Activated naive CD8-positive, alpha-beta T cell treated with anti-CD3 and anti-CD28 coated beads, Interleukin-2, amount 50 U/mL, for 24 hours (primary cell): Measurements from ENCODE around the gene TMTC1.
"Not testable (repeated sequence)": the region's sequence is repeated elsewhere in the genome, so short reads cannot be mapped to it uniquely, and the experiment has no call there.

Source experiments
- ATAC-seq: fragments of 150-1000 bp; cut with Tn5 transposase; one replicate; pipeline ENCODE4 v1.10.0; 2021
- DNase-seq: peaks from one replicate; pipeline ENCODE4 v3.0.0; 2021
- H3K27ac Mint-ChIP-seq: one replicate; pipeline ENCODE4 v1.8.0; 2021; ENCODE audit warnings: mild to moderate bottlenecking, mixed read lengths
- H3K27me3 Mint-ChIP-seq: one replicate; pipeline ENCODE4 v1.8.0; 2021; ENCODE audit warnings: mixed read lengths
- H3K36me3 Mint-ChIP-seq: one replicate; pipeline ENCODE4 v1.8.0; 2021; ENCODE audit warnings: low read depth, mixed read lengths
- H3K4me1 Mint-ChIP-seq: one replicate; pipeline ENCODE4 v1.8.0; 2021; ENCODE audit warnings: mixed read lengths
- H3K4me3 Mint-ChIP-seq: one replicate; pipeline ENCODE4 v1.8.0; 2021; ENCODE audit warnings: mild to moderate bottlenecking, moderate library complexity, mixed read lengths
- H3K9me3 Mint-ChIP-seq: one replicate; pipeline ENCODE4 v1.8.0; 2021; ENCODE audit warnings: mixed read lengths

Gene TMTC1

DNA sequence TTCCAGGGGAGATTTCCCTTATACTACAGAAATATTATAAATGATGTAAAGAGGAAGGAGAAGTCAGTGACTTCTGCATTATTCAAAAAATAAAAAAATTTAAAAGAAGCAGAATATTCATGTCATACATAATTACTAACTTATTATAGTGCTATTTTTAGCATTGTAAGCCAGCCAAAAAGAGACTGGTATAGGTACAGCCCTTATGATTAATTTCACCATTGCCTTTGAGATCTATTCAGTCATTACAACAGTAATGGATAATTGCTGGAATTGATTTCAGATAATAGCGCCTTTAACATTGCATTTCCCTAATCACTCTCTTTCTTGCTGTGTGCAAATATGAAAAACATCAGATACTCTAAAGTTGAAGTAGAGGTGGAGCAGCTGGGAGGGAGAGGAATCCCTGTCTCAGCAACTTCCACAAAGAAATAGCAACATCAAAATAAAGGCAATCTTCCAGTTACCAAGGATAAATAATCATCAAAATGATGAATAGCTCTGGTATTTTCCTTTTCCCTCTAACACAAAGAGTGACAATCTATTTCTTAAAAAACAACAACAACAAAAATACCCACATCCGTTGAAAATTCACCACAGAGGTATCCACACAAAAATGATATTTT lies 214.5 kb downstream of the TMTC1 start:
- Mint-ChIP-seq H3K4me3 (no peak overlapping the region), H3K27ac (no peak overlapping the region), H3K27me3 (peaks cover 11% of the 10 kb centered on the region), H3K36me3 (no peaks in the 10 kb centered on the region), H3K4me1 (no peaks in the 10 kb centered on the region), H3K9me3 (no peaks in the 10 kb centered on the region)
- DNase-seq, result no peak
- no peak for ATAC-seq

DNA sequence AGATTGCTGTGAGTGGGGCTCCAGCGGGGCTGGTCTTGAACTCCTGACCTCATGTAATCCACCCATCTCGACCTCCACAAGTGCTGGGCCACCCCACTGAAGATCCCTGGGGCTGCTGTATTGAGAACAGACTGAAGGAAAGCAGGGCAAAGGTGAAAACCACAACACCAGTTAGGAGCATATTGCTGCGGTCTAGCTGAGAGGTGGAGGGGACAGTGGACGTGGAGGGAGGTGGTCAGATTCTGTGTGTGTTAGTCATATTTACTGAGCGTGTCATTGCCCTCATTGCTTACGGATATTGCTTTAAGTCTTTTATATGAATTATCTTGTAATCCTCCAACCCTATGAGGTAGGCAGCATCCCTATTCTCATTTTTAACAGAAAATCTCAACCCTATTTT lies 217.3 kb downstream of the TMTC1 start:
- Mint-ChIP-seq H3K9me3 (no peaks in the 10 kb centered on the region), H3K36me3 (no peaks in the 10 kb centered on the region), H3K4me3 (no peak overlapping the region), H3K27ac (no peak overlapping the region), H3K27me3 (peaks cover 14% of the 10 kb centered on the region), H3K4me1 (no peaks in the 10 kb centered on the region)
- no peak for ATAC-seq
- no peak for DNase-seq

DNA sequence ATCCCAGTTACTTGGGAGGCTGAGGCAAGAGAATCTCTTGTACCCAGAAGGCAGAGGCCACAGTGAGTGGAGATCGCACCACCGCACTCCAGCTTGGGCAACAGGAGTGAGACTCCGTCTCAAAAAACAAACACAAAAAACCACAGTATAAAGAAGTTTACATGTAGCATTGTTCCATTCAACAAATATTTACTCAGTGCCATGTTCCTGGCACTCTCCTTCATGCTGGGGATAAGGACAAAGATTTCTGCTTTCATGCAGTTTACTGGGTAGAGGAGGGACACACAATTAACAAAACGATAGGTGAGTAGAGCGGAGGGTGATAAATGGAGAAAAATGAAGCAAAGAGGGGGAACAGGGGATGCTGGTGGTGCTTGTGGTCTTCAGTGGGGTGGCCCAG lies 218.0 kb downstream of the TMTC1 start:
- Mint-ChIP-seq H3K36me3 (no peaks in the 10 kb centered on the region), H3K4me3 (no peak overlapping the region), H3K27me3 (peaks cover 13% of the 10 kb centered on the region), H3K9me3 (no peaks in the 10 kb centered on the region), H3K27ac (no peak overlapping the region), H3K4me1 (no peaks in the 10 kb centered on the region)
- DNase-seq (no peak), ATAC-seq (no peak)

DNA sequence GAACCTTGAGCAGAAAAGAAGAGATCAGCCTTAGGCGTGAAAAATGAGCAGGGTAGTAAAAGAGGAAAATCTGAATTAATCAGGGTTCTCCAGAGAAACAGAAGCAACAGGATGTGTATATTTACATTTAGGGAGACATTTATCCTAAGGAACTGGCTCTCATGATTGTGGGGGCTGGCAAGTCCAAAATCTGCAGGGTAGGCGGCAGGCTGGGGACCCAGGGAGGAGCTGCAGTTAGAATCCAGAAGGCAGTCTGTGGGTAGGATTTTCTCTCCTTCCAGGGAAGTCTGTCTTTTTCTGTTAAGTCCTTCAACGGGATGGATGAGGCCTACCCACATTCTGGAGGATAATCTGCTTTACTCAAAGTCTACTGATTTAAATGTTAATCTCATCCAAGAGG lies 218.8 kb downstream of the TMTC1 start:
- Mint-ChIP-seq H3K36me3 (no peaks in the 10 kb centered on the region), H3K27me3 (peaks cover 12% of the 10 kb centered on the region), H3K4me1 (no peaks in the 10 kb centered on the region), H3K9me3 (no peaks in the 10 kb centered on the region), H3K27ac (no peak overlapping the region), H3K4me3 (no peak overlapping the region)
- ATAC-seq (no peak), DNase-seq (no peak)

DNA sequence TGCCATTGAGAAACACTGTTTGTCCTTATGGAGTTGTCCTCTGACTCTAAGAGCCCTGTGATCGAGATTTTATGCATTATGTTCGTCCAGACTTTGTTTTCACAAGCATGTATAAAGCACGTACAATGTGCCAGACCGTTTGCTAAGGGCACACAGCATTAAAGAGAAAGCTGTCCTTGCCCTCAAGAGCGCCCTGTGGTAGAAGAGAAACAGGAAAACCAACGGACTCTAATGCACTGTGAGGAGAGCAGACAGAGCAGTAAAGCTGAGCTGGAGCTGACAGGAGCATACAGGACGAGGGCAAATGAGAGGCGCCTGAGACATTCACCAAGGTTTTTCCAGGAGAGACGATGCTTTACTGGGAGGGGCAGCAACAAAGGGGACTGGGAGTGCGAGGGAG lies 220.1 kb downstream of the TMTC1 start:
- DNase-seq, result no peak
- Mint-ChIP-seq H3K27ac (no peak overlapping the region), H3K27me3 (peaks cover 12% of the 10 kb centered on the region), H3K36me3 (no peaks in the 10 kb centered on the region), H3K9me3 (no peaks in the 10 kb centered on the region), H3K4me1 (no peaks in the 10 kb centered on the region), H3K4me3 (no peak overlapping the region)
- ATAC-seq, result no peak

DNA sequence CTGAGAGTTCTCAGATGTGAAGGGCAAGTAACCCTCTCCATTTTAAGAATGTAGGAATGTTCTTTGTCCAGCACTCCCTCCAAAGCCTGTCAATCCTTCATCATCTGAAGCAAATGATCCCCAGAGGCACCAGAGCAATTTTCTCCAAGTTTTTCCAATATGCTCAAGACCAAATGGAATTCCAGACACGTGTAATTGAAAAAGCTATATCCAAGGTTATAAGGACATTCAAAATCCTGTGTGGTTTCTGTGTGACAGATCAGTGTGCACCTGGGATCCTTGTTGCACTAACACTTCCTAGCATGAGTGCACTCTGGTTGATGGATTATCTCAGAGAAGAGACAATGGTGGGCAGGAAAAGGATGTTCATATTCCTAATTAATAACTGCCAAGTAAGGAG lies 220.7 kb downstream of the TMTC1 start:
- Mint-ChIP-seq H3K4me1 (no peaks in the 10 kb centered on the region), H3K27me3 (peaks cover 12% of the 10 kb centered on the region), H3K9me3 (no peaks in the 10 kb centered on the region), H3K36me3 (no peaks in the 10 kb centered on the region), H3K4me3 (no peak overlapping the region), H3K27ac (no peak overlapping the region)
- ATAC-seq (no peak), DNase-seq (no peak)

DNA sequence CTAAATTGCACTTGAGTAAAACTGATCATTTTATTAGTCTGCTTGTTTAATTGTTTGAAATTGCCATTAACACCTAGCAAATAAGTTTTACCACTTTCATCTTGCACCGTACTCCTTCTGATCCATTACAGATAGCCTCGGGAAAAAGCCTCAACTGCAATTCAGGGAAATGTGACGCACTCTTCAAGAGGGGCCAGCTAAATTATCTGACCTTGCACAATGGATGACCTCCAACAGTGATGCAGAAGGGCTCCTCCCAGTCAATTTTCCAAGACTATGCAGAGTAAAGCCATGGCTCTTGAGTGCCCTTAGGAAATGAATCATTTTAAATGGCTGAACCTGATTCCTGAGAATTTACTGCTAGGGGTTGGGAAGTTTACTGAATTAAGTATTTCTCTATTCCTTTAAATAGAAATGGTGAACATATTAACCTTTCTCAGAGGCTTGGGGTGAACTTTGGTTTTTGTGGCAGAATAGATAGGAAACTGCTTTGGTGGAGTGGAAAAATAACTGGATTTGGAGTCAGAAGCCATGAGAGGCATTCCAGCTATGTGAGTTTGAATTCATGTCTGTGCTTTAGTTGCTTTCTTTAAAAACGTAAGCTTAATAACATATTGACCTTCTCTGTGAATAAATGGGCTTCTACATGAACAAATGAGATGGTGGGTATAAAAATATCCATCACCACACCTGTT lies 221.5 kb downstream of the TMTC1 start:
- no peaks in the 10 kb centered on the region for H3K4me1 Mint-ChIP-seq
- no peak for ATAC-seq
- no peak for DNase-seq
- no peak overlapping the region for H3K4me3 Mint-ChIP-seq
- H3K27me3 Mint-ChIP-seq, result peaks cover 14% of the 10 kb centered on the region
- H3K9me3 Mint-ChIP-seq, result no peaks in the 10 kb centered on the region
- H3K27ac Mint-ChIP-seq, result no peak overlapping the region
- H3K36me3 Mint-ChIP-seq, result no peaks in the 10 kb centered on the region

DNA sequence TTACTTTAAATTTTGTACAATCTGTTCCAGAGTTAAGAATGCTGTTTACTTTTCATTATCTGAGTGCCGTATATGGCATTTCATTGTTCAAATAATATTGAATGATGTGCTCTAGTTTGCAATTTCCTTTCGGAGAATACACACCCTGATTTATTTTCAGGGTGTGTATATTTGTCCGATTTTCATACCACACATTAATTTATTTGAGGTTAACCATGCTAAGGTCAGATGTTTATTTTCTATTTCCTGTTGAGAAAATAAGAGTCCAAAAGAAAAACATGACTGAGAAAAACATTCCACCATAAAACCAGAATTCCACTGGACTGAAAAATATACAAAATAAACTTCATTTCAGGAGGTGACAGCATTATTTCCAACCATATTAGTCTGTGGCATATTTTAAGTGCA lies 222.1 kb downstream of the TMTC1 start:
- no peak overlapping the region for H3K27ac Mint-ChIP-seq
- H3K36me3 Mint-ChIP-seq, result no peaks in the 10 kb centered on the region
- ATAC-seq (no peak), DNase-seq (no peak)
- no peaks in the 10 kb centered on the region for H3K9me3 Mint-ChIP-seq
- no peak overlapping the region for H3K4me3 Mint-ChIP-seq
- no peaks in the 10 kb centered on the region for H3K4me1 Mint-ChIP-seq
- peaks cover 14% of the 10 kb centered on the region for H3K27me3 Mint-ChIP-seq

DNA sequence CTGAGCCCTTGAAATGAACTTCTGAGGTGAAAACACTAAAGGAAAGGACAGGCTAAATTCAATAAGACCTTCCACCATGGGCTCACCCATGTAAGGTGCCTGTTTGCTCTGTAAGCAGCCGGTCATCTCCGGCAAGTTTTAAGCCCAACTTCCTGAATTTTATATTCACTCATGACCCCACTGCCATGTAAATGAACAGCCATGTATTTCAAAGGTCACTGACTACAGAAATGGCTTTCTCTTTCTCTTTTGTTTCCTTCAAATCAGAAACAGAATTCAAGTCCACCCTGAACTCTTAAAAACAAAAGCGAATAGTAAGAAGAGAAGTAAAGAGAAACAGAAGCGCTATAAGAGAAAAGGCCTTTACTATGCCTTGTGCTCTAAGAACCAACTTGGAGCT lies 224.5 kb downstream of the TMTC1 start:
- no peak for ATAC-seq
- no peak for DNase-seq

DNA sequence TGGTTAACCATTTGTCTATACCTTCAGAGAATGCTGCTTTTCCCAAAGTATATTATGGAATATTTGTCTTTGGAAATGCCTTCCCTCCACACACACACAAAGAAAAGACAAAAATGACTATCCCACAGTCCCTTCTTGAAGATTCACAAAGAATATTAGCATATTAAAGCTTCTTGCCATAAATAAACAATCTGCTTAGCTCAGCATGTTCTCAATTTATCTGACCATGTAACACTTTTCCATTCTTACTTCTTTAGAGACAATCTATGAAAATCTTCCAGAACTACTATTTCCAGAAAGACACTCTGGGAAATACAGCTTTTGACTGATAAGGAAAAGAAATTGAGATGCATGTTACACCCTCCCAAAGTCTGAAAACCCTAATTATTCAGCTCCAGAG lies 227.4 kb downstream of the TMTC1 start:
- Mint-ChIP-seq H3K27ac (no peak overlapping the region), H3K9me3 (no peaks in the 10 kb centered on the region), H3K36me3 (no peaks in the 10 kb centered on the region), H3K4me3 (no peak overlapping the region), H3K27me3 (peaks cover 2% of the 10 kb centered on the region), H3K4me1 (no peaks in the 10 kb centered on the region)
- ATAC-seq (no peak), DNase-seq (no peak)

More for the DNA sequence above, 224.5 kb downstream of the TMTC1 start:
- H3K27me3 Mint-ChIP-seq, result peaks cover 5% of the 10 kb centered on the region
- no peaks in the 10 kb centered on the region for H3K9me3 Mint-ChIP-seq
- H3K4me3 Mint-ChIP-seq, result no peak overlapping the region
- H3K4me1 Mint-ChIP-seq, result no peaks in the 10 kb centered on the region
- H3K36me3 Mint-ChIP-seq, result no peaks in the 10 kb centered on the region
- no peak overlapping the region for H3K27ac Mint-ChIP-seq

DNA sequence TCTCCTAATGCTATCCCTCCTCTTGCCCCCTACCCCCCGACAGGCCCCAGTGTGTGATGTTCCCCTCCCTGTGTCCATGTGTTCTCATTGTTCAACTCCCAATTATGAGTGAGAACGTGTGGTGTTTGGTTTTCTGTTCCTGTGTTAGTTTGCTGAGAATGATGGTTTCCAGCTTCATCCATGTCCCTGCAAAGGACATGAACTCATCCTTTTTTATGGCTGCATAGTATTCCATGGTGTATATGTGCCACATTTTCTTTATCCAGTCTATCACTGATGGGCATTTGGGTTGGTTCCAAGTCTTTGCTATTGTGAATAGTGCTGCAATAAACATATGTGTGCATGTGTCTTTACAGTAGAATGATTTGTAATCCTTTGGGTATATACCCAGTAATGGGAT lies 228.3 kb downstream of the TMTC1 start:
- H3K27me3 Mint-ChIP-seq, H3K9me3 Mint-ChIP-seq, H3K36me3 Mint-ChIP-seq, H3K27ac Mint-ChIP-seq, H3K4me3 Mint-ChIP-seq, DNase-seq, H3K4me1 Mint-ChIP-seq, ATAC-seq: not testable (repeated sequence)

DNA sequence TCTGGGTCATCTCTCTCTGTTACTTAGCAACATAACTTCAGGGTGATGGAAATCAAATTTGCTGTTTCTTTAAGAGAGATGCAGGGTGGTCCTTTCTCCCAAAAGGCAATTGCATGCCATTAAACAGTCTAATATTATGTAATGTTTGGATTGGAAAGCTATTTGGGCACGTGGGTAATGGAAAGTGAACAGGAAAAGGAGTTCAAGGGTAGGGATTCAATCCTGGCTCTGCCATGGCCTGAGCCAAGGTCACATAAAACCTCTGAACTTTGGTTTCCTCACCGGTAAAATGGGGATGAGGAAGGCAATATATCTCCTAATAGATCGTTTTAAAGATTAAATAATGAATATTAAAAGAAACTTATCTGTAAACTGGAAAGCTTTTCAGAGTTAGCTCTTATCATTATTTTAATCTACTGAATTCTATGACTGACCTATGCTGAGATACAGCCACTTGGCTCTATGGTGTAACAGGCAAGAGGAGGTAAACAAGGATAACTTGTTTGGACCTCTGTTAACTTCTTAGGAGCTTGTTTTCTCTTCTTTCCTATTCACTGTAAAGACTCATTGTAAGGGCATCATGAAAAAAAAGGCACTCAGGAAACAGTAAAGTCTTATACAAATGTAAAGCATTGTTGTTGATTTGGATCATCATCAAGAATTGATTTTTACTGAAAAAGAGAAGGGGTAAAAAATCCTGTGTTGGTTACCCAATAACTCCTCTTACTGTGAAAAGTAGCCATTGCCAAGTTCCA lies 230.6 kb downstream of the TMTC1 start:
- no peak overlapping the region for H3K4me3 Mint-ChIP-seq
- peaks cover 2% of the 10 kb centered on the region for H3K27me3 Mint-ChIP-seq
- no peak overlapping the region for H3K27ac Mint-ChIP-seq

DNA sequence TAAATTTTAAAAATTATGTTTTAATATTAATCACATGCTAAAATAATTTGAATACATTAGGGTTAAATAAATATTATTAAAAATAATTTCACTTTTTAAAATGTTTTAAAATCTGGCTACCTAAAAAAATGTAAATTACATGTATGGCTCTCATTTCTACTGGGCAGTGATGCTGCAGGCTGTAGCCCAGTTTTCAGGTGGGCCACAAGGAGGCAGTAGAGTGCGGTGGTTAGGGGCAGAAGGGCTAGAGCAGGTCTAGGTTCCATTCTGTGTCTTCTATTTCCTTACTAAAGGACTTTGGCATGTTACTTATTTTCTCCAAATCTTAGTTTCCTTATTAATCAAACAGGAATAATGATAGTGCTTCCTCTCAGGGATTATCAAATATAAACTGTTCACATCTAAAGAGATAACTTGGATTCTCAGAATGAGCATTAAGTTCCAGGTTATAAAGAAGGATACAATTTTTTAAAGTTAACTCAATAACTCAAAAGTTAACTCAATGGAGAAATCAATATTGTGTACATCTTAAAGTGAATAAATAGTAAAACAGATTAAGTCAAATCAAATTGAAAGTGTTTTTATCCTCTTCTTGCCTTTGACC lies 231.3 kb downstream of the TMTC1 start:
- DNase-seq (peak; percentile 70), ATAC-seq (no peak)
- Mint-ChIP-seq H3K36me3 (no peaks in the 10 kb centered on the region), H3K27ac (no peak overlapping the region), H3K9me3 (no peaks in the 10 kb centered on the region), H3K4me1 (no peaks in the 10 kb centered on the region), H3K4me3 (no peak overlapping the region), H3K27me3 (no peaks in the 10 kb centered on the region)

More for the DNA sequence above, 230.6 kb downstream of the TMTC1 start:
- no peaks in the 10 kb centered on the region for H3K9me3 Mint-ChIP-seq
- ATAC-seq, result no peak
- DNase-seq, result no peak
- no peaks in the 10 kb centered on the region for H3K4me1 Mint-ChIP-seq
- H3K36me3 Mint-ChIP-seq, result no peaks in the 10 kb centered on the region

DNA sequence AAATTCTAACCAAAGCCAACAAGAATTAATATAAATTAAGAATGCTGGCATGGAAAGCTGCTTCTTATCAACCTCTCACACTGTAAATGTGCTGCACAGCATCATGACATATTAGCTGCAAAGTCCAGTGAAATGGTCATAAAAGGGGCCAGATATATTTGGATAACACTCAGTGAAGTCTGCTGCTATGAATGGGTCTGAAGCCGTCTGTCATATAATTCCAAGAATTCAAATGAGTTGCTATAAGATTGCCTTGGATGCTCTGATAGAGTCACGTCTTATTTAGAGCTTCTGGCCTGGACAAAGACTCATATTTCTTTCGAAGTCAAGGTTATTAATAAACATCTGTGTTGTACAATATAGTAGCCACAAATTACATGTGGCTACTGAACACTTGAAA lies 231.9 kb downstream of the TMTC1 start:
- Mint-ChIP-seq H3K9me3 (no peaks in the 10 kb centered on the region), H3K36me3 (no peaks in the 10 kb centered on the region), H3K4me3 (no peak overlapping the region), H3K4me1 (no peaks in the 10 kb centered on the region), H3K27me3 (no peaks in the 10 kb centered on the region), H3K27ac (no peak overlapping the region)
- ATAC-seq (no peak), DNase-seq (no peak)

DNA sequence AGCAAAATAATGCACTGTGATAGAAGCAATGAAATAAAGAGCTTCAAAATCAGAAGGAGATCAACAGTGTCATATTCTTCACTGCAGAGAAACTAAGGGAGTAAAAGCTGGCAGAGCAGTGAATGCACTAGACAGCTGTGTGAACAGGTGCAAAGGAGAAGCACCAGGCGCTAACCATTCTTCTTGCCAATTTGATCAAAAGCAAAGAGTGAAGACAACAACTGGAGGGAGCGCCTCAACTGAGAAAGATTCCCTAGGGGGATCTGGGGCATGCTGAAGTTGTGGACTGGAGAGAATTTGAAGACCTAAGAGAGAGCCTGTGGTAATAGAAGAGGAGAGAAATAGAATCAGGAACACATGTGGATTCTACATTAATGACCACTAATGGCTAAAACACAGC lies 235.9 kb downstream of the TMTC1 start:
- Mint-ChIP-seq H3K27me3 (no peaks in the 10 kb centered on the region), H3K27ac (no peak overlapping the region), H3K4me3 (no peak overlapping the region), H3K9me3 (no peaks in the 10 kb centered on the region), H3K4me1 (no peaks in the 10 kb centered on the region), H3K36me3 (no peaks in the 10 kb centered on the region)
- no peak for ATAC-seq
- DNase-seq, result no peak
